Astrocyte of the cerebellum (primary cell): ENCODE data around the gene MAP2K6.

Experiments
- DNase-seq: peaks from one replicate; pipeline ENCODE4 v3.0.0-alpha.2; 2011; ENCODE audit warnings: low read depth
- H3K4me3 ChIP-seq: 2 replicates; pipeline ENCODE4 v1.5.1; 2011; ENCODE audit warnings: mild to moderate bottlenecking, low read depth, low read length, moderate library complexity
- in situ Hi-C: cut with HindIII; loops from 2 replicates; pipeline ENCODE4 v1.10.0; 2017; ENCODE audit warnings: low sequenced_read_pairs
- TF ChIP-seq, protein P1 (sequence below): IDR thresholded peaks from 2 replicates; pipeline ENCODE4 v1.5.1; 2012; ENCODE audit warnings: low read length, low read depth, moderate library complexity, mild to moderate bottlenecking; ENCODE audit errors: missing control alignments

Gene MAP2K6

DNA sequence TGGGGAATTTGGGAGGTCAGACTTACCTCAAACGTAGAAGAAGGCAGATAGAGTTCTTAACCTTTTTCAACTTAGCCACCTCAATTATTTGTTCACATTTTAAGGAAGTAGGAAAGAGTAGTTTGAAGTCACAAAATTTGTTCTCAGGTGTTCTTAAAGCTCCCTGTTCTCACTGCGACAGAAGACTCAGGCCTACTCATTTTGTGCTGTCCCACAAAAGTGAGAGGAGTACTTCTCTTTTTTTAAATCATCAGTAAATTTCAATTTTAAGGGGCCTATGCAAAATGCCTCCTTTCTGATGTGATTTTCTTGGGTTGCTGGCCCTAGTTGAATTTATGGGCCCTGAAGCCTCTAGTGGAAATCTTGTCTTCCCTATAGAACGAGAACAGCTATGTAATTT, 133.4 kb downstream of the MAP2K6 start:
- in situ Hi-C loops: no loop called here
- no peak for DNase-seq
- no peak overlapping the region for H3K4me3 ChIP-seq
- TF ChIP-seq, protein P1, sequence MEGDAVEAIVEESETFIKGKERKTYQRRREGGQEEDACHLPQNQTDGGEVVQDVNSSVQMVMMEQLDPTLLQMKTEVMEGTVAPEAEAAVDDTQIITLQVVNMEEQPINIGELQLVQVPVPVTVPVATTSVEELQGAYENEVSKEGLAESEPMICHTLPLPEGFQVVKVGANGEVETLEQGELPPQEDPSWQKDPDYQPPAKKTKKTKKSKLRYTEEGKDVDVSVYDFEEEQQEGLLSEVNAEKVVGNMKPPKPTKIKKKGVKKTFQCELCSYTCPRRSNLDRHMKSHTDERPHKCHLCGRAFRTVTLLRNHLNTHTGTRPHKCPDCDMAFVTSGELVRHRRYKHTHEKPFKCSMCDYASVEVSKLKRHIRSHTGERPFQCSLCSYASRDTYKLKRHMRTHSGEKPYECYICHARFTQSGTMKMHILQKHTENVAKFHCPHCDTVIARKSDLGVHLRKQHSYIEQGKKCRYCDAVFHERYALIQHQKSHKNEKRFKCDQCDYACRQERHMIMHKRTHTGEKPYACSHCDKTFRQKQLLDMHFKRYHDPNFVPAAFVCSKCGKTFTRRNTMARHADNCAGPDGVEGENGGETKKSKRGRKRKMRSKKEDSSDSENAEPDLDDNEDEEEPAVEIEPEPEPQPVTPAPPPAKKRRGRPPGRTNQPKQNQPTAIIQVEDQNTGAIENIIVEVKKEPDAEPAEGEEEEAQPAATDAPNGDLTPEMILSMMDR: no peak

DNA sequence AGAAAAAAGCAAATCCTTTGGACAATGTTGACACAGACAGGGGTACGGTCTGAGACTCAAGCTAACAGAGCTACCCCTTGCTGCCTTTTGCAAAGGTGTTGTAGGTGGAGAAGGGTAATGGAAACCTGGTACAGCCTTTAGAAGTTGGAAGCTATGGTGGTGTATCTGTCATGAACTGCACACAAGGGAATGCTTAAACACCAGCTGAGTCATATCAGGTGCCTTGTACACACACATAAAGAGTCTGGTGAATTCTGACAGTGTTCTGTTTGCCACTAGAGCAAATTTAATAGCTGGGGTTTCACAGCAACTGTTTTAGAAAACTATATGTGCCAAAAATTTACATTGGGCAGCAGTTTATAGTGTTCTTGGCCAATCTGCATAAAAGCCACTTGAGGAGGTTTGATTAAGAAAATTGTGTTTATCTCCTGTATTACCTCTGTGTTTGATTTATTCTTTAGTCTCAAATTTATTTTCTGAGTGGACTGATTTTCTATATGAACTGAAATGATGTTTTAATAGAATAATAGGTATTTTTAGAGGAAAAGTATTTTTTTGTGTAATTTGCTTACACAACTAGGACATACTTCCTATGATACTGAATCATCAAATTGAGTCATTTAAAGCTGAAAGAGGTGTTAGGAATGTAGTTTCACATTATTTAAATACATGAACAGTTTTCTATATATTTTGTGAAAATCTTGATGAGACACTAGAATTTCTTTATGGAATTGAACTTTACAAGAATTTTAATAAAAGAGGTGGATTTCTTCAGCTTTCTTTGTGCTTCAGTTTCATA, 136.9 kb downstream of the MAP2K6 start:
- DNase-seq: no peak
- TF ChIP-seq, protein P1: no peak
- in situ Hi-C loops: no loop called here
- H3K4me3 ChIP-seq: no peak overlapping the region

DNA sequence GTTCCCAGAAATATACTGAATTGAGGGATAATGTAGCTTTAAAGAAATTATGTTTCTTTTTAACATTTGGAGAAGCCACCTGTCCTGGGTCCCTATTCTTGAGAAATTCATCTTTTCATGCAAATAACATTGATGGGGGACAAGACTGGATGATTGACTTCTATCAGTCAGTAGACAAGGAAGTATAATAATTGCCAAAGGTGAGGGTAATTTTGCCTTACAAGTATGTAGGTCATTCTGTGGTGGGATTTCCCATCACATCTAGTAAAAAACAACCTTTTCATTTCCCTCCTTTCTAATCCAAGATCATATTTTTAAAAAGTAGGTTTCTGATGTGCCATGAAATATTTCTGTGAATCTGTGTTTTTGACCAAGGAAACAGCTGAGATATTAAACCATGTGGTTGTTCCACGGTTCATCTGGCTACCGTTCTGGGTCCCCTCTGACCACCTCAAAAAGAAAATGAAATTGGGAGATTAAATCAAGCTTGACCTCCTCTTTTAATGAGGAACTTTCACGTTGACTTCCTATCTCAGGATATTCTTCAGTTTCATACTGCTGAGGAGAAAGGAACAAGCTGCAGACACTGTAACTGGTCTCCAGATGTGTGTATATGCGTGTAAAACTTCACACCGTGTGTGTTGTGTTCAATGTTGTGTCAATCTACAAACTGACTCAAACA, 138.6 kb downstream of the MAP2K6 start:
- no peak overlapping the region for H3K4me3 ChIP-seq
- in situ Hi-C loops: no loop called here
- no peak for DNase-seq
- TF ChIP-seq, protein P1: no peak

DNA sequence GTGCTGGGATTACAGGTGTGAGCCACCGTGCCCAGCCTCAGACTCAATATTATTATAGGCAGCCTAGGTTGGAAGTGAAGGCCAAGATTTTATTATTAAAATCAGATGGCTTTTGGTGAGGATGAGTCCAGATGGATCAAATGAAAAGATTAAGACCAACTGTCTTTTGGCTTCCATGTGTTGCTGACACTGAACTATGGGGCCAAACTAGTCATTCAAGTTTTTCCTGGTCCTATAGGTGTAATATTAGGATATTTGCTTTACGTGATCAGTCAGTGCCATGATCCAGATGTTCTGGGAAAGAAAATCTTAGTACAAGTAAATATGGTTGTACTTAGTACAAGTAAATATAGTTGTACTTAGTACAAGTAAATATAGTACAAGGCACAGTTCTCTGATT, 140.6 kb downstream of the MAP2K6 start:
- TF ChIP-seq, protein P1: no peak
- no peak overlapping the region for H3K4me3 ChIP-seq
- DNase-seq: no peak
- in situ Hi-C loops: no loop called here

DNA sequence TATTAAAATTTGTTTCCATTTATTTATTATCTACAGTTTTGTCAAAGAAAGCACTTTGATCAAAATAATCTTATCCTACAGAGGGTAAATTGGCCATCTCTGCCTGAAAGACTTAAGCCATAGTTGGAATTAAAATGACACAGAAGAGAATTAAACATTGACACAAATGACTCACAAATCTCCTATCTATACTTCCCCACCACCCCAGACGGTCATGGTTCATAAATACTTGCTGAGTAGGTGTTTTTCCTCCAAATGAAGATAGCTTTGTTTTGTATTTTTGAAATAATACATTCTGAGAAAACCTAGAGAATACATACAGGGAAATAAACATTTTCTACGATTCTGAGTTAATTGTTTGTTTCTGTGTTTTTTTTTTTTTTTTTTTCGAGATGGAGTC, 142.8 kb downstream of the MAP2K6 start:
- DNase-seq: no peak
- TF ChIP-seq, protein P1: no peak
- in situ Hi-C loops: no loop called here
- H3K4me3 ChIP-seq: no peak overlapping the region

DNA sequence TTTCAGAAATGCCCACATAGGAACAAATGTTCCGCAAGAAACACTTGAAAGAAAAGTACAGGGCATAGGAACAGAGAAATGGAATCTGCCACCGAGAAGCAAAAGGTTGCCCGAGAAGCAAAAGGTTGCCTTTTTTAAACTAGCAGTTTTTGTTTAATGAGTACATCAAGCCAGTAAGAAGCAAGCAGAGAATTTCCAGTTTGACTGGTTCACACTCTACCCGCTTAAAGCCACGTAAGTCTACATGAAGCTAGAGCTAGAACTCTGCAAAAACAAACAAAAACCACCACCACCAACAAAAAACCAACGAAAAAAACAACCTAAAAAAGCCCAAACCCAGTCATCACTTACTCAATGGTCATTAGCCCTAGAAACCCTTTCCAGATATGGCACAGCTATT, 144.3 kb downstream of the MAP2K6 start:
- in situ Hi-C loops: no loop called here
- no peak overlapping the region for H3K4me3 ChIP-seq
- TF ChIP-seq, protein P1: no peak
- DNase-seq: no peak
